Lung (tissue), 12 donors: ENCODE measurements around the gene PUS3. TPM values are rescaled to one million over a fixed set of nuclear protein-coding genes. Genes with fewer than 3 reads are reported as not detected.
"Not testable (repeated sequence)": the region's sequence is repeated elsewhere in the genome, so short reads cannot be mapped to it uniquely, and the experiment has no call there.

Source experiments
- ATAC-seq: fragments of 200-7000 bp; cut with Tn5 transposase; one replicate; pipeline ENCODE4 v1.9.1; 2020; ENCODE audit warnings: moderate number of reproducible peaks; ENCODE audit not compliant: insufficient read depth, low FRiP score
- DNase-seq, 3 donors: peaks; one replicate each; pipeline ENCODE4 v3.0.0-alpha.2; 2013 to 2017
- H3K27ac ChIP-seq, 2 donors: one replicate each; pipeline ENCODE4 v1.5.1; 2013; ENCODE audit warnings: mild to moderate bottlenecking in 2 of 2, moderate library complexity in 2 of 2, control low read depth in 1 of 2, inconsistent platforms in 1 of 2, low read depth in 1 of 2, low read length in 1 of 2
- H3K27me3 ChIP-seq, 3 donors: one replicate each; pipeline ENCODE4 v1.5.1; 2013; ENCODE audit warnings: low read length in 2 of 3; ENCODE audit not compliant: control insufficient read depth in 3 of 3, insufficient read depth in 3 of 3
- H3K36me3 ChIP-seq, 4 donors: one replicate each; pipeline ENCODE4 v1.5.1; 2013; ENCODE audit warnings: low read length in 4 of 4, mild to moderate bottlenecking in 1 of 4, moderate library complexity in 1 of 4; ENCODE audit not compliant: control insufficient read depth in 4 of 4, insufficient read depth in 4 of 4
- H3K4me1 ChIP-seq, 5 donors: one replicate each; pipeline ENCODE4 v1.5.1; 2013; ENCODE audit warnings: low read length in 5 of 5, mild to moderate bottlenecking in 2 of 5, moderate library complexity in 1 of 5; ENCODE audit not compliant: control insufficient read depth in 5 of 5, insufficient read depth in 5 of 5
- H3K4me3 ChIP-seq: one replicate; pipeline ENCODE4 v1.5.1; 2013; ENCODE audit warnings: mild to moderate bottlenecking, control low read depth, moderate library complexity
- H3K9ac ChIP-seq, 2 donors: one replicate each; pipeline ENCODE4 v1.5.1; 2013; ENCODE audit warnings: low read length in 2 of 2, control low read depth in 1 of 2; ENCODE audit not compliant: insufficient read depth in 1 of 2
- H3K9me3 ChIP-seq, 4 donors: one replicate each; pipeline ENCODE4 v1.5.1; 2013; ENCODE audit warnings: low read length in 3 of 4, mild to moderate bottlenecking in 1 of 4, moderate library complexity in 1 of 4; ENCODE audit not compliant: control insufficient read depth in 4 of 4, insufficient read depth in 3 of 4
- WGBS, 2 donors: extraction: QIAGEN DNeasy Blood & Tissue Kit; methylation state at CpG; one replicate each; pipeline ENCODE4 v1.1.7; 2013; 5-methylcytosine and 5-hydroxymethylcytosine counted together
- polyA plus RNA-seq, 2 donors: library from polyadenylated mRNA; stranded (reverse); fragments of 200-250 nt; gene quantifications; one replicate each; pipeline ENCODE4 v1.2.1, GENCODE V29; 2013
- total RNA-seq, 2 donors: library from RNA; depleted of rRNA in 1 of 2; stranded (reverse); fragments of >200 nt in 1 of 2; gene quantifications; one replicate each; pipeline ENCODE4 v1.2.1, GENCODE V29; 2014 to 2021
- TF ChIP-seq, protein P1 (sequence below): IDR thresholded peaks from 2 replicates; pipeline ENCODE4 v1.5.1; 2012; ENCODE audit warnings: mild to moderate bottlenecking; ENCODE audit errors: control extremely low read depth, extremely low read depth
- donor health status: control.
- donor health status: control.
- donor health status: Bipolar disorder and iron deficiency.
- donor health status: healthy.
- donor health status: DM: yes; HTN: yes; CAD: no.

The PUS3 gene
- total and polyA plus RNA-seq, 4 donors, result 6.9 to 15.7 (median 10.8) TPM

DNA sequence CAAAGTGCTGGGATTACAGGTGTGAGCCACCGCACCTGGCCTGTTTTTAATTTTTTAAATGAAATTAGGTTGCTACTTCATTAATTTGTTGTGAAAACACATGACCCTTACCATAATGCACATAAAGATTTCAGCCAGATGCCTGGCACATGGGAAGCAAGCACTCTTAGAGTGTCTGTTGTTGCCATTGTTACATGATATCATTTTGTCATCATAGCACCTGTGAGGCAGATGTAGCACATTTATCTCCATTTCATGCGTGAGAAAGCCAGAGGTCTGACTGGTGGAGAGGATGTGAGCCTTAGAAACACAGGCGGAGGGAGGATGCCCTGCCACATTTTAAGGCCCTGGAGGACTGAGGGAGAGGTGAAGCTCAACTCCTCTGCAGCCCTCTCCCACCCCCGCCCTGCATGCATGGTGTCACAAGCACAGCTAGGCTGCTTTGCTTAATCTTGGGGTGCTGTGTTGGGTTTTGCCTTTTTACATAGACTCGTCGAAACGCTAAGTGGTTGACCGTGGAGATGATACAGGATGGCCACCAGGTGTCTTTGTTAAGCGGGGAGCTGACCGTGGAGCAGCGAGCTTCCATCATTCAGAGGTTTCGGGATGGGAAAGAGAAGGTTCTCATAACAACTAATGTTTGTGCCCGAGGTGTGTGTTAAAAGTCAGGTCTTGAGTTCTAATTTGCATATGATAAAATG, 15.3 kb upstream of the PUS3 start:
- Histone ChIP-seq H3K27me3 (peaks cover 0 to 7% (median 6%) of the 10 kb centered on the region in 3 donors), H3K36me3 (no peaks in the 10 kb centered on the region), H3K4me1 (no peaks in the 10 kb centered on the region), H3K9ac (no peak overlapping the region), H3K4me3 (no peak overlapping the region), H3K27ac (no peak overlapping the region), H3K9me3 (no peaks in the 10 kb centered on the region)
- WGBS, 2 donors, result 84 to 86% methylated on average over 13 of the region's 13 CpGs
- TF ChIP-seq, protein P1, sequence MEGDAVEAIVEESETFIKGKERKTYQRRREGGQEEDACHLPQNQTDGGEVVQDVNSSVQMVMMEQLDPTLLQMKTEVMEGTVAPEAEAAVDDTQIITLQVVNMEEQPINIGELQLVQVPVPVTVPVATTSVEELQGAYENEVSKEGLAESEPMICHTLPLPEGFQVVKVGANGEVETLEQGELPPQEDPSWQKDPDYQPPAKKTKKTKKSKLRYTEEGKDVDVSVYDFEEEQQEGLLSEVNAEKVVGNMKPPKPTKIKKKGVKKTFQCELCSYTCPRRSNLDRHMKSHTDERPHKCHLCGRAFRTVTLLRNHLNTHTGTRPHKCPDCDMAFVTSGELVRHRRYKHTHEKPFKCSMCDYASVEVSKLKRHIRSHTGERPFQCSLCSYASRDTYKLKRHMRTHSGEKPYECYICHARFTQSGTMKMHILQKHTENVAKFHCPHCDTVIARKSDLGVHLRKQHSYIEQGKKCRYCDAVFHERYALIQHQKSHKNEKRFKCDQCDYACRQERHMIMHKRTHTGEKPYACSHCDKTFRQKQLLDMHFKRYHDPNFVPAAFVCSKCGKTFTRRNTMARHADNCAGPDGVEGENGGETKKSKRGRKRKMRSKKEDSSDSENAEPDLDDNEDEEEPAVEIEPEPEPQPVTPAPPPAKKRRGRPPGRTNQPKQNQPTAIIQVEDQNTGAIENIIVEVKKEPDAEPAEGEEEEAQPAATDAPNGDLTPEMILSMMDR, result no peak
- ATAC-seq, result no peak
- DNase-seq, result no peak

DNA sequence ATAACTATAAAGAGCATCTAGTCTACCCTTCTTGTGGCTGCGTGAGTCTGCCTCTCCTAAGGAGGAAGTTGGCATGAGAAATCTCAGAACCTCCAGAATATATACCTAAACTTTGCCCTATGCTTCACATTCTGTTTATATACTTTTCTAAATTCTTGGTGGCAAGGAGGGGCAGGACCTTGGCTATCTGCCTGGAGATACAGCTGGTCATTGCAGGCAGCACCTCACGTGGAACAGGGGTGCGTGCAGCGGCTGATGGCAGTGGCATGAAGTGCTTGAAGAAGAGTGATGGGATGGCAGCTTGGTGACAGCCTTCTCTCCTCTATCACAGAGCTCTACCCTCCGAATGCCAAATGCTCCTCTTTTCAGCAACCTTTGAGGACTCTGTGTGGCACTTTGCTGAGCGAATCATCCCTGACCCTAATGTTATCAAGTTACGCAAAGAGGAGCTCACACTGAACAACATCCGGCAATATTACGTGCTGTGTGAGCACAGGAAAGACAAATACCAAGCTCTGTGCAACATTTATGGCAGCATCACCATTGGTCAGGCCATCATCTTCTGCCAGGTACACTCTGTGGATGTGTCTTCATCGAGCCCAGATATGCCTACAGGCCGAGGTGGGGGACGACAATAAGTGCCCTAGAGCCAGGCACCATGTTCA, 13.8 kb upstream of the PUS3 start:
- H3K9ac ChIP-seq, result no peak overlapping the region
- ATAC-seq, result no peak
- DNase-seq, result no peak

DNA sequence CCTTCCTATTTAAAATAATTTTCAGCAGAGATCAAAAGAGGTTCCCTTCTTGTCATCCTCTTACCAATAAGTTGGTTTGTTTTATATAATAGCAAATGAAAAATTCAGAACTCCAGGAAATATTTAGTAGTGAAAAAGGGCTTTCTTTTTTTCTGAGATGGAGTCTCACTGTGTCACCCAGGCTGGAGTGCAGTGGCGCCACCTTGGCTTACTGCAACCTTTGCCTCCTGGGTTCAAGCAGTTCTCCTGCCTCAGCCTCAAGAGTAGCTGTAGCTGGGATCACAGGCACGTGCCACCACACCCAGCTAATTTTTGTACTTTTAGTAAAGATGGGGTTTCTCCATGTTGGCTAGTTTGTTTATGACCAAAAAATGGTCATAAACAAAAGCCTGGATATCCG, 11.6 kb upstream of the PUS3 start:
- not testable (repeated sequence) for H3K9me3 ChIP-seq, H3K4me1 ChIP-seq, H3K9ac ChIP-seq, H3K27ac ChIP-seq, DNase-seq, H3K36me3 ChIP-seq, H3K4me3 ChIP-seq, ATAC-seq
- peaks cover 0 to 11% (median 6%) of the 10 kb centered on the region in 3 donors for H3K27me3 ChIP-seq
- WGBS, 2 donors, result 76 to 84% methylated on average over 3 of the region's 3 CpGs

More for the DNA sequence above, 13.8 kb upstream of the PUS3 start:
- H3K4me3 ChIP-seq, result no peak overlapping the region
- H3K9me3 ChIP-seq, result no peaks in the 10 kb centered on the region
- peaks cover 0 to 7% (median 6%) of the 10 kb centered on the region in 3 donors for H3K27me3 ChIP-seq
- TF ChIP-seq, protein P1, result no peak
- H3K4me1 ChIP-seq, result no peaks in the 10 kb centered on the region
- H3K36me3 ChIP-seq, result no peaks in the 10 kb centered on the region
- WGBS, 2 donors, result 80 to 82% methylated on average over 12 of the region's 12 CpGs
- H3K27ac ChIP-seq, result no peak overlapping the region

DNA sequence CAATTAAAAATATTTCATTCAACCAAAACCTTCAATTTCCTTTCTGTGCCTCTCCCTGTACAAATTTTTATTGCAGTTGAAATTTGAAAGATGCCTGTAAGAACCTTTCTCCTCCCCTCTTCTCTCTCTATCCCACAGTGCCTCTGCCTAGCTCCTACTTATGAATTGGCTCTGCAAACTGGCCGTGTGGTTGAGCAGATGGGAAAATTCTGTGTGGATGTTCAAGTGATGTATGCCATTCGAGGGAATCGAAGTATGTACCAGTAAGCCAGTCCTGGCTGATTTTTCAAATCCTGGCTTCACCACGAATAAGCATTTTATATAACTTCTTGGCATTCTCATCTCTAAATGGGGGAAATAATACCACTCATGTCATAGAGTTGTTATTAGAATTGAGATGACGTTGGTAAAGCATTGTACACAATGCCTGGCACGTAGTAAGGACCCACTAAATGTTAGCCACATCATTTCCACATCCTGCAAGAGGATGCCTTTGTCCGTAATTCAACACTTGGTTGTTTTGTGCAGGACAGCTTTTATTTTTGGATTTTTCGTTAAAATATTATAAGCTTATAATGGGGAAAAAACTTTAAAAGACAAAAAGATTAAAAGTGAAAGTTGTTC, 7.3 kb upstream of the PUS3 start:
- no peak overlapping the region for H3K27ac ChIP-seq
- H3K36me3 ChIP-seq, result no peaks in the 10 kb centered on the region
- DNase-seq, result no peak
- H3K9me3 ChIP-seq, result no peaks in the 10 kb centered on the region
- 76 to 82% methylated on average over 8 of the region's 8 CpGs for WGBS, 2 donors
- peaks cover 0 to 8% (median 5%) of the 10 kb centered on the region in 3 donors for H3K27me3 ChIP-seq
- no peak overlapping the region for H3K4me3 ChIP-seq
- no peak overlapping the region for H3K9ac ChIP-seq
- no peaks in the 10 kb centered on the region for H3K4me1 ChIP-seq
- TF ChIP-seq, protein P1, result no peak
- no peak for ATAC-seq
